Measurements from ENCODE around the gene UFD1.

UFD1 gene

DNA sequence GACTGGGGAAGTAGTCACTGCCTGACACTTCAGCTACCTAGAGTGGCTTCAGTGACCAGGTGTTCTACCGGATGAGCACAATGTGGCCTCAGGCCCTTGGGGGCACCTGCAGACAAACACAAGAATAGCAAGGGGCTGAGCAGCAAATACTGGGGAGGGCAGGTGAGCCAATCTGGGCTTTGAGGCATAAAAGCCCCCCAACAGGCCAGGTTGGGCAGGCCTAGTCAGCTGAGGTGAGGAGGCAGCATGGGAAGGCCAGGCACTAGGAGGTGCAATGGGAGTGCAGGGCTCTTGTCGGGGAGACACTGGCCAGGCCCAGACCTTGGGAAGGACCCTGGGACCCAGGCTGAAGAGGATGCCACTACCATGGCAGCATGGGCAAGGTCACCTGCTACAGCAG, 9.0 kb downstream of the UFD1 start:
- no peak for DNase-seq (ENCODE audit: low spot score)

DNA sequence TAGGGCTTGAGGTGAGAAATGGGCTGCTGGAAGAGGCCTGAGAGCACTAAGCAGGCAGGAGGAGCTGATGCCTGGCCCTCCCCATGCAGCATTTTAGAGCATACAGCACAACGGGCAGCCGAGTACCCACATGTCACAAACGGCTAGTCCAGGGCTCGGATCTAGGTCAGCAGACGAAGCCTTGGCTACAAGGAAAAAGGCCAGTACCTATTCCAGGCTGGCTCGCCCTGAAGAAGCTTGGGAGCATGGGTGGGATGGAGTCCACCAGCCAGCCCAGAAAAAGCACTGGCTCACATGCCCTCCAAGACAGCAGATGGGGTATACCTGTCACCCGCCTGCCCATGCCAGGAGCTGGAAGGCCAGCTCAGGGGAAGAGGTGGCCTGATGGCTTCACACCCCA, 9.6 kb downstream of the UFD1 start:
- no peak for DNase-seq (ENCODE audit: low spot score)

DNA sequence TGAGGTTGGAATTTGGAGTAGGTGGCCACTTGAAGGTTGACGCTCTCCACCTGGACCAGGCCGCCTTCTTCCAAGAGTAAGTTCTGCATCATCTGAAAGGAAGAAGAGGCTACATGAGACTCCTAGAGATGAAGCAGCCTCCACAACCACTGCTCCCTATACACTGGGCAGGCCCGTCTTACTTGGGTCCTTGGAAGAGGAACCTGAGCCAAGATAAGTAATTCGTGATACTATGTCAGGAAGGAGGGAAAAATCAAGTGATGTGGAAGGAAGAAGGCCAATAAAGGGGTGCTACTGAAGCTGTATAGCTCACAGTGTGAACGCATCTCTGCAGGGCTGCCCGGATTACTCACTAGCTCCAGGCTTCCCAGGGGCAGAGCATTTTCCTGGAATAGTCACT, 11.1 kb downstream of the UFD1 start:
- no peak for DNase-seq (ENCODE audit: low spot score)

DNA sequence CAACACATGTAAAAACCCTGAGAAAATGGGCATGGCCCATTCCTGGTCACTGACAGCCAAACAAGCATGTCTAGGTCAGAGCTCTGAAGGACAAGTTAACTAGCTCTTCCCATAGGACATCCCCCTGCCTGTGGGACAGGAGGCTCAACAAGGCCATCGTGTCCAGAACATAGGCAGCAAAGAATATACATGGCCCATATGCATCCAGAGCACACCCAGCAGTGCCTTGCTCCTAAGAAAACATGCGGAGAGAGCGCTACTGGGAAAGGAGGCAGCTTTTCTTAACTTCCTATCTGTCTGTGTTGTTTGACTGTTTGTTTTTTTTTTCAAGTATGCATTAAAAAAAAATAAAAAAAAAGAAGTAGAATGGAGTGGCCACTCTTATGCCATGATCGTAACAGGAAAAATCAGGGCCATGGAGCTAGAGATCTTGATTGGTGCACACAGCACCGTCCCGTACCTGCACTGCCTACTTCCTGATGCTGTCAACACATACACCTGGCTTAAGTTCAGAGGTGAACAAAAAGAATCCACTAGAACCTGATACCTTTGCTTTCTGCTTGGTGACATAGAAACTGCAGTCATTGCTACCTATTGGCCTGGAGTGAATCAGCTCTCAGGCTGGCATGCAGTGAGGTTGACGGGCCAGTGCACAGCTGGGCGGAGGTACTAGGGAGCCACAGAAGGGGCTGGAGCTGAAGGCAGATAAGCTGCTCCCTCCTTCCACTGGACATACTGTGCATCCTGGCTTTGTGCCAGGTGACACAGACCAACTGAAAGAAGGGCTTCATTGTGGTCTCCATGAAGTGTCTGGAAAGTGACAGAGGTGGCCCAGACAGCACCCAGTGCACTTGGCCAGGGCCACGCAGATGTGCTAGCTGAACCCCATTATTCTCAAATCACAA, 11.9 kb downstream of the UFD1 start:
- DNase-seq (ENCODE audit: low spot score) = no peak

DNA sequence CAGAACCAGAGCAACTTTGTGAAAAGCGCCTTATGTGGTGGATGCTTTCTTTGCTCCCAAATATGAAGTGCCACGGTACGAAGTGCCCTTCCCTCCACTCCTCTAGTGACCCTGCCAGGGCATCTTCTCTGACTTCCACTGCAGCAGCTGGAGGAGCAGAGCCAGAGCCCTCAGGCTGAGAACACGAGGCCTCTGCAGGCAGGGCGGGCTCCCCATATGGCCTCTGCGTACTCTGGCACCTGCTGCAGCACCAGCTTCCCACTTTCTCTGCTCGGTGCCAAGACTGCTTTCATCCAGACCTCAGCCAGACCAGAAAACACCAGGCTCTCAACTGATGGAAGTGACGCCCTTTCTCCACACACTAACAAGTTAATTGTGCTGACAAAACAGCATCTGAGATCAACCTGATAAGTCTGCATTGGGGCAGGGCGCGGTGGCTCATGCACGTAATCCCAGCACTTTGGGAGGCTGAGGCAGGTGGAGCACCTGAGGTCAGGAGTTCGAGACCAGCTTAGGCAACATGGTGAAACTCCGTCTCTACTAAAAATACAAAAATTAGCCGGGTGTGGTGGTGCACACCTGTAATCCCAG, 12.8 kb downstream of the UFD1 start:
- no peak for DNase-seq (ENCODE audit: low spot score)

DNA sequence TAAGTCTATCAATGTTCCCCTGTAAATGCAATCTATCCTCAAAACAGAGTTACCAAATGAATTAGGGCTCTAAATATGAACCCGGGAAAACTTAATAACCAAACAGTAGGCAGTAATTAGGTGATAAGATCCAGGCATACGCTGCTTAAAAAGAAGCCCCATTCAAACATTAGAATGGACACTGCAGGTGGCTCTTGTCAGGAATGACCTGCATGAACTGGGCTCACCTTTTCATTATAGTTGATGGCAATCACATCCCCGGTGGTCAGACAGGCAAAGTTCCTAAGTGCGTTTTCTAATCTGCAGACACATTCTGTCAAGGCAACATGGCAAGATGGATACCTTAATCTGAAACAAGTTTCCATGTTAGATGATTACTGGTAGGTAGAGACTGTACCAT, 14.0 kb downstream of the UFD1 start:
- DNase-seq (ENCODE audit: low spot score) = no peak

DNA sequence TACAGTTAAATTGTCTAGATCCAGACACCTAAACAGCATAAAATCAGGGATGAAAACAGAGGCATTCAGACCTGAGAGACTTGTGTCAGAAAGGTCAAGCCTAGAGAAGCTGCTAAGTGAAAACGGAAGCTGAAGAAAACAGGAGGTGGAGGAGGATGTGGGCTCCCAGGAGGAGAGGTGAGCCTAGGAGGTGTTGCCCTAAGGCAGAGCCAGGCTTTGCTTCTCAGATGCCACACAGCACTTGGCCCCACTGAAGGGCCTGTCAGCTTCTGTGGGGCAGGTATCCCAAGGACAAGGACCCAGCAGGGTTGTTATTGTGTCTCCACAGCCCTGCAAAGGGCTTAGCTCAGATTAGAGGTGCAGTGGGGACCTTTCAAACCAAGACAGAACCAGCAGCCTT, 14.4 kb downstream of the UFD1 start:
- no peak for DNase-seq (ENCODE audit: low spot score)

DNA sequence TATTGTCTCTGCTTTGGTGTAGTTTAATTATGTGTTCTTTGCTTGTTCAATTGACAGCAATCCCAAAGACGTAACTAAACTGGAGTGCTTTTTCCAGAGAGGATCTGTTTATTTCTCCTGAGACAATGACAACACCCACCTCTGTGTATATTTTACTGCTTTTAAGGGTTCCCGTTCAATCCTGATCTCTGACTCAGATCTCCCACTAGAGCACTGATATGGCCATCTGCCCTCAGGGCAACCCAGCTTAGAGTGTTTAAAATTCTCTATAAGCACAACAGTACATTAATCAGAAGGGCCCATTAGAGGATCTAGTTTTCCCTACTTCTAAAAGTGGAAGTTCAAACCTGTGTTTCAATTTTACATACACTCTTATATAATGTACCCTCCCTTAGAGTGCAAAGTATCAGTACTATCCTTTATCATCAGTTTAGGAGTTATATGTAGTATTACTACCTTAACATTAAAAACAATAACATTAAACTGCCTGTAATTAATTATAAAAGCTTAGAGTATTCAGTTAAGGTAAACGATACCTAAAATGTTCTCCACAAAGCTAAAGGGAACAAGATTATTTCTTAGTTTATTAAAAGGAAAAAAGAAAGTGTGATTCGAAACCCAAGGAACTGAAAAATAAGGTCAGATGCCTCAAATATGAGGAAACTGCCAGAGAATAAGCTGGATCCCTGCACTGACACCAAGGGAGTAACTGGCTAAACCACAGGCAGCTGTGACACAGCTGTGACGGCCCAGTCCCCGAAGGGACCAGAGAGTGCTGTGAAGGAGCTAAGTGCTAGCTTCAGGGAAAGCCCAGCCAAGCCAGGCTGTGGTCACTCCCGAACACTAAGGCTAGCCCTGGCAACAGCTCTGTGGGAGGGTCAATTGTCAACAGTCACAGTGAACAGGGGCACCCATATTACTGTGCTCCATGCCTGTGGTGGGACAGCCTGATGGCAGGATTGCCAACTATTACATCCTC, 15.2 kb downstream of the UFD1 start:
- no peak for DNase-seq (ENCODE audit: low spot score)

DNA sequence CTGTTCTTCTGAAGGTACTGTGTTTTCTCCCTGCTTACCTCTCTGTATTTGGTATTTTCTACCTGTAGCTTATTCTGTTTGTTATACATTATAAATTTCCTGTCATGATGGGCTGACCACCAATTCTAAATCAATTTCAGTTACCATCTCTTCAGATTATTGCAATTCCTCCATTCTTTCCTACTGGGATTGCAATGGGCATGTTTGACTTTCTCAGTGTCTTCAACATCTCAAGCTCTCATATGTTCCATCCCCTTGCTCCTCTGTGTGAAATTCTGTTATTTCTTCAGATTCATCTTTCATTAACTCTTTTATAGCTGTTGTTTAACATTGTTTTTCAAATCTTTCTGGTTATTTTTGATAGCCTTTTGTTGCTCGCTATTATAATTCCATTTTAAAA, 16.0 kb downstream of the UFD1 start:
- no peak for DNase-seq (ENCODE audit: low spot score)

DNA sequence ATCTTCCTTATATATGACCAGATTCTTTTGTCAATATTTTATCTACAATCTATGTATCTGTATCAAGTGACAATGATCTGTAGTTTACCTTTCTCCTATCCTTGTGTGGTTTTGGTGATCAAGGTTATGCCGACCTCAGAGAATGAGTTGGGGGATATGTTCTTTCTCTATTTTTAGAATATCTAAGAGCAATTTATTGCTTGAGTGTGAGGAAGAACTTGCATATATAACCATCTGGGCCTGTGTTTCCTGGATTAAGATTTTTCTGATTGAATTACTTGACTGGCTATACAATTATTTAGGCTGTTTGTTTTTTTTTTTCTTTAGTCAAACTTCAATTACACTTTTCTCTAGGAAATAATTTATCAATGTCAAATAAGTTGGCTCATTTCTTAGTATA, 17.5 kb downstream of the UFD1 start:
- no peak for DNase-seq (ENCODE audit: low spot score)

DNA sequence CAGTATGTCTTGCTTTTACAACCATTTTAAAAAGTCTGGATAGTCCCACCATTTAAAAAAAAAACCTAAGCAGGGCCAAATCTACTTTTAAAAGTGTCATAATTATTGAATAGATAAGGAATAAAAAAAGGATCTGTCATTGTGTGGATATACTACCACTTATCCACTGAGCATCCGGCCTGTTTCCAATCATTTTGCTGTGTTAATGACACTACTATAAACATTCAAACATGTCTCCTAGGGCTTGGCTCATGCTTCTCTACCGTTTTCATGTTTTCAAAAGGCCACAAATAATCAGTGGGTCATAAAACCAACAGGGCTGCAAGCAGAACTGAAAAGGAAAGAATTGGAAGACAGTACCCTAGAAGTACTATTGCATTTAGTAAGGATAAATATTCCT, 19.0 kb downstream of the UFD1 start:
- DNase-seq (ENCODE audit: low spot score) = no peak

DNA sequence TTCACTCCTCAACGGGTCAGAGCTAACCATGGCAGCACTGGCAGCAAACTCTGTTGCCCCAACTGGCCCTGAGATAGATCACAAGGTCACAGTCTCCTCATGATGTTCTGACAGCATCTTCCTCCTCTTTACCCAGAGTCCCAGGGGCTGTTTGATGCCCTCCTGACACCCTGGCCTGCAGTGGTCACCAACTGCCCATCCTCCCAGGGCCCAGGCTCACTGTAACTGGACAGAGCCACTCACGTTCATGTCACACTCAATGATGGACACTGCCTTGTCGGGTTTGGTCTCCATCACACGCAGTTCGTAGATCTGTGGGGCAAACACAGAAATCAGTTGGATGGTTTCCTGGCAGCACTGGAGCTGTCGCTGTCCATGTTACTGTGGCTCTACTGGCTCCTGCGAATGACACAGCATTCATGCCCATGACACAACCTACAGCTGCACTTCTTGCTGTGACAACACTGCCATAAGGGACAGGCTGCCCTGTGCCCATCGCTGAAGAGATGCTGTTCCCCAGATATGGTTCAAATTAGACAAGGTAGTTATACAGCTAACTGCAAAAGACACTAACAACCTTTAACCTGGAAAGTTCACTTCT, 21.1 kb downstream of the UFD1 start:
- DNase-seq (ENCODE audit: low spot score) = no peak

DNA sequence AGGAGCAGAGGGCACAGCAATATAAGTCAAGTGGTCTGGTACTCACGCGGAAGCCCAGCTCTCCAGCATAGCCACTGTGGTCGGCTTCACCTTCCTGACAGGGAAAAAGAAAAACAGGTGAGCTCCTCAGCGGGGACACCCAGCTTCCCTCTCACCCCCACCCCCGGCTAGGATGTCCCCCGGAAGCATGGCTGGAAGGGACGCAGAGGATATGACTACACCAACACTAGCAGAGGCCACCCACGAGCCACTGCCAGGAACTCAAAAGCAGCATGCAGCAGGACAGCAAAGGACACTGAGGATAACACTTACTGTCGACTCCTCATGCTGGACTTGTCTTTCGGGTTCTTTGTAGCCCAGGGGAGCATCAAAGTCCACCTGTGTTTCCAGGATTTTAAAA, 22.5 kb downstream of the UFD1 start:
- no peak for DNase-seq (ENCODE audit: low spot score)

DNA sequence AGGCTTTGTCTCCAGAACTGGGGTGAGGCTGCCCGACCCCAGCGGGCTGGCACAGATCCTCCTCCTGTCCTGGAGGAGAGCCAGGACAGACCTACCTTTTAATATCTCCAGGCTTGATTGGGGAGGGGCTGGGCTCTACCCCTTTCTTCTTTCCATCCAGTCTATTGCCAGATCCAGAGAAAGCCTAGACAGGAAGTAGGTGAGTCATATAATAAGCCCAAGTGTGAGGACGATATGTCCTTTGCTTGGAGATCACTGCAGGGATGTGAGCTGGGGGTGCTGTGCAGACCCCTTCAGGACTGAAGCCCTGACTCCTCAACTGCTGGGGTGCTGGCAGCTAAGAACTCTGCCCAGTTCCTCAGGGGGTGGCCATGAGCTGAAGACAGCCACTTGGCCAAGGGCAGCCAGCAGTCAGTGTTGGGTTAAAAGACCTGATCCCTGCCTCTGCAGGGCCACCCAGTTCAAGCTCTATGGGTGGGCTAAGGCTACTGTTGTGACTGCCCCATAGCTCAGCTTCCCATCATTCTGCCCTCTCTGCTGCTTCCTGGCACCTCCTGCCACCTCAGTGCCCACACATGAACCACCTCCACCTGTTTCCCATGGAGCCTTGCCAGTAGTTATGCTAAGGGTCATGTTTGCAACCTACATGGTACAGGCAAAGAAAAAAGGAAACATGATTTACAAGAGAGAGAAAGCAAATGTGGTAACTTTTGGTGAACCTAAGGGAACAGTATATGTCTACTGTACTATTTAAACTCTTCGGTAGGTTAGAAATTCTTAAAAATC, 23.2 kb downstream of the UFD1 start:
- DNase-seq (ENCODE audit: low spot score) = no peak

DNA sequence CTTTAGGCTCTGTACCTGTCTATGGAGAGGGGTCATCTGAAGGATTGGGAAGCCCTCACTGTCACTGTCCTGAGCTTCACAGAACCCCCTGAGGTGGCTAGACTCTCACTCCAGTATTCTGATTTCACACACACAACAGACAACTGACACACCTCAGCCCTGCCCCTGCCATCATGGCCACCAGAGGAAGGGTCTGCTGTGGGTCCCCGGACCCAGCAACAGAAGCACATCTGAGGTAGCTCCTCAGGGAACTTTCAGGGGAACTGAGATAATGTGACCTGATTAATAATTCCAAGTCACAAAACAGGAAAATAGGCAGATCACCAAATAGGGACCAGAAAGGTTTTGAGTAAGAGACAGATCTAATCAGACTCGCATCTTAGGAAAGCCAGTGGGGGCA, 24.0 kb downstream of the UFD1 start:
- no peak for DNase-seq (ENCODE audit: low spot score)

DNA sequence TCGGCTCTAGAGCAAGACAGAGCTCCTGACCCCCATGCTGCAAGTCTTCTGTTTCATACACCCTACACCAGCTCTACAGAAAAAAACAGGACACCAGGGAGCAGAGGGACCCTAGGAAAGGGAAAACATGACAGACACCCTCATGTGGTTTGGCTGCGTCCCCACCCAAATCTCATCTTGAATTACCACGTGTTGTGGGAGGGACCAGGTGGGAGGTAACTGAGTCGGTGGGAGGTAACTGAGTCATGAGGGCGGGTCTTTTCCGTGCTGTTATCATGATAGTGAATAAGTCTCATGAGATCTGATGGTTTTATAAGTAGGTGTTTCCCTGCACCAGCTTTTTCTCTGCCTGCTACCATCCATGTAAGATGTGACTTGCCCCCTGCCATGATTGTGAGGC, 24.8 kb downstream of the UFD1 start:
- no peak for DNase-seq (ENCODE audit: low spot score)

DNA sequence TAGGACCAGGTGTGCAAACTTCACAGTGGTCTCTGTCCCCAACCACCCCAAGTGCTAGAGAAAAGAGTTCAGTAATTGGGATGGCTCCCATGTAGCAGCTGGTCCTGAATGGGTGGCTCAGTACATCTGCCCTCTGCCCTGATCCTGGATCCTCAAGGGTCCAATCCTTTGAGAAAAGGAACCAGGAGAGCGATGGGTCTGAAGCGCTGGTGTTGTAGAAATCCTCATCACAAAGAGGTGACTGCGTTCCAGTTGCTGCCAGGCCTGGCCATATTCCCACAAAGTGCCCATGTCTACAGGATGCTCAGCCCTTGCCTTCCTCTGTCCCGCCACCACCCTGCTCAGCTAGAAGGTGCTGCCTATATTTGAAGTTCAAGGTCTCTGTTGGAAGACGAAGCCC, 25.3 kb downstream of the UFD1 start:
- DNase-seq (ENCODE audit: low spot score) = no peak

DNA sequence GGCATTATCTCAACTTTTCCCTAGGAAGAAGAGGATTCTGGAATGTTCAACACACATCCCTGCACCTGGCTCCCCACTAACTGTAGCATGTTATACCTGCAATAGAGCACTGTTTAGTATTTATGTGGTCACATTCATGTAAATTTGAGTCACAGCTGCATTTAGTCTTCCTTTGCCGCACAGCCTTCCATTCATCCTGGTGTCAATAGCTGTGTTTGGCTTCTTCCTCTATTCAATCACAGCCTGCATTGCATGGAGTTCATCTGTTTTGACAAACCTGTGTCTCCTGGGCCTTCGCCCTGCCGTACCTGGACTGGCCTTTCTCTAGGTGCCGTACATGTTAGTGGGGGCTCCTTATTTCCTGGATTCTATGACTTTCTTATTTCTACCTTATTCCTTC, 27.4 kb downstream of the UFD1 start:
- no peak for DNase-seq (ENCODE audit: low spot score)

DNA sequence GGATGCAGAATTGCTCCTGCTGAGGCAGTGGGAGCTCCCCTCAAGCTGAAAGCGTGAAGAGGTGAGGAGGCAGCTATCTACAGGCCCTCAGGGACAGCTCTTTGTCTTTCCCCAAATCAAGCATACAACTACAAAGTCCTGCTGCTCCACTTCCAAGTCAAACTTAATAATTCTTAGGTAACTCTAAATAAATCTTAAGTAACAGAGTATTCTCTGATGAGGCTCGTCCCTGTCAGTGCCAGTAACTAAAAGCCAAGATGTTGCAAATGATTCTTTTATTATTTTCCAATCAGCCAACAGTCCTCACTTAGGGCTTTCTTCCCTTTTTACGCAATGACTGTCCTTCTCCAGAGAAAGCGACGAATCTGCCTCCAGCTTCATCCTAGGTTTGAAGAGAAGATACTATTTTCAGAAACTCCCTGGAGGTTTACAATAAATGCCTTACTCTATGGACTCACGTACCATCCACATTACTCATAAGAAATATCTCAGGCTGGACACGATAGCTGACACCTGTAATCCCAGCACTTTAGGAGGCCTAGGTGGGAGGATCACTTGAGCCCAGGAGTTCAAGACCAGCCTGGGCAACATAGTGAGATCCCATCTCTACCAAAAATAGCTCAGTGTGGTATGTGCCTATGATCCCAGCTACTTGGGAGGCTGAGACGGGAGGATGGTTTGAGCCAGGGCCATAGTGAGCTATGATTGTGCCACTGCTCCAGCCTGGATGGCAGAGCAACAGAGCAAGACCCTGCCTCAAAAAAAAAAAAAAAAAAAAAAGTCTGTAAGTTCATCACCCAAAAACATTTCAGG, 28.4 kb downstream of the UFD1 start:
- no peak for DNase-seq (ENCODE audit: low spot score)

DNA sequence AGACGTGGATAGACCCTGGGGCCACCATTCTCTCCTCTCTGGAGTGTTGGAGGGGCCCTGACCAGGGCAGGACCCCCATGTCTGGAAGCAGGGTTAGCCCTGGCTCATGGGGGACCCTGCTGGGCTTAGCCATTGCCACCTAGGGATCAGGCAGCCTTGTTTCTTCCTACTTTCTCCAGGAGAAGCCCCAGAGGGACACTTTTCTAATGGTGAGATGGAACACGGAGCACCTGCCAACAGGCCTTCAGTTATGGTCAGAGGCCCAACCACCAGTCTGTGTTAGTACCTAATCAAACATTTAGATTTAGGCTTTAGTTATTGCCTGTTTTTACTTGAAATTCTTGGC, 29.6 kb downstream of the UFD1 start:
- DNase-seq (ENCODE audit: low spot score) = no peak

Measured in CD4-positive, alpha-beta T cell treated with Interleukin-2 at 100 ng/mL for 4 hours (primary cell).